B cell (primary cell): Measurements from ENCODE around the gene TGM3. TPM values are rescaled to one million over a fixed set of nuclear protein-coding genes. Genes with fewer than 3 reads are reported as not detected.

Experiments used
- ATAC-seq: fragments of 200-7000 bp; cut with Tn5 transposase; one replicate; pipeline ENCODE4 v1.10.0; 2021; ENCODE audit warnings: low read depth, mild to moderate bottlenecking, moderate number of reproducible peaks, moderate library complexity
- CTCF ChIA-PET: fragments of 350-600 bp; sonication (Branson Sonifier 250); formaldehyde crosslinking; loops from one replicate; lab custom pipeline; 2021; ENCODE audit warnings: antibody characterized with exemption, inconsistent platforms; lab: Charles Lee
- POLR2A ChIA-PET: fragments of 350-600 bp; sonication (Branson Sonifier 250); formaldehyde crosslinking; loops from one replicate; lab custom pipeline; 2021; ENCODE audit warnings: antibody characterized with exemption; lab: Charles Lee
- DNase-seq: peaks from one replicate; pipeline ENCODE4 v3.0.0; 2013
- H2AFZ ChIP-seq: 2 replicates; pipeline ENCODE4 v1.6.1; 2012; ENCODE audit warnings: mild to moderate bottlenecking, low read depth, low read length; ENCODE audit not compliant: insufficient read depth, poor library complexity, severe bottlenecking
- H3K27ac ChIP-seq, 2 donors: 1 replicate in 1 of 2; 2 replicates in 1 of 2; pipeline ENCODE4 v1.5.1; 2012 to 2013; ENCODE audit warnings: low read length in 2 of 2, mild to moderate bottlenecking in 2 of 2, moderate library complexity in 1 of 2
- H3K27me3 ChIP-seq, 4 experiments: fragments of 200-600 bp in 1 of 4; sonication (generic) in 1 of 4; replicated peaks in 1 of 4; 1 replicate in 2 of 4; 2 replicates in 2 of 4; pipeline versions ENCODE4 v1.6.1 to v1.7.0; 2013 to 2016; ENCODE audit warnings: low read length in 3 of 4, mild to moderate bottlenecking in 2 of 4, mixed read lengths in 1 of 4, moderate library complexity in 1 of 4; ENCODE audit not compliant: insufficient read depth in 4 of 4, control insufficient read depth in 3 of 4; ENCODE audit errors: control extremely low read depth in 1 of 4
- H3K36me3 ChIP-seq, 2 experiments: replicated peaks in 1 of 2; 1 replicate in 1 of 2; 2 replicates in 1 of 2; pipeline versions ENCODE4 v1.6.1 to v1.7.1; 2013; ENCODE audit warnings: low read length in 1 of 2; ENCODE audit not compliant: insufficient read depth in 2 of 2, control insufficient read depth in 1 of 2; ENCODE audit errors: control extremely low read depth in 1 of 2, extremely low read depth in 1 of 2
- H3K4me1 ChIP-seq, 2 donors: fragments of 200-600 bp in 1 of 2; sonication (generic) in 1 of 2; 1 replicate in 1 of 2; 2 replicates in 1 of 2; pipeline versions ENCODE4 v1.5.1 to v1.6.1; 2013 to 2017; ENCODE audit warnings: low read length in 2 of 2; ENCODE audit not compliant: control insufficient read depth in 2 of 2, insufficient read depth in 2 of 2
- H3K4me2 ChIP-seq: replicated peaks from 2 replicates; pipeline ENCODE3; 2012; ENCODE audit warnings: mild to moderate bottlenecking, low read depth, low read length; ENCODE audit not compliant: poor library complexity, severe bottlenecking
- H3K4me3 ChIP-seq, 5 experiments: fragments of 200-600 bp in 1 of 5; sonication (generic) in 1 of 5; 1 replicate in 3 of 5; 2 replicates in 2 of 5; pipeline versions ENCODE4 v1.5.1 to v1.7.0; 2011 to 2016; ENCODE audit warnings: low read length in 4 of 5, mild to moderate bottlenecking in 4 of 5, low read depth in 2 of 5, control low read depth in 1 of 5, moderate library complexity in 1 of 5; ENCODE audit not compliant: insufficient read depth in 1 of 5; ENCODE audit errors: control extremely low read depth in 1 of 5, extremely low read depth in 1 of 5
- H3K79me2 ChIP-seq: fragments of 200-600 bp; sonication (generic); one replicate; pipeline ENCODE4 v1.6.0; 2016; ENCODE audit warnings: low read length; ENCODE audit not compliant: control insufficient read depth, insufficient read depth
- H3K9ac ChIP-seq: fragments of 200-600 bp; sonication (generic); 2 replicates; pipeline ENCODE4 v1.6.1; 2017; ENCODE audit warnings: mild to moderate bottlenecking, low read length, moderate library complexity
- H3K9me3 ChIP-seq, 3 donors: one replicate each; pipeline versions ENCODE4 v1.6.1 to v1.7.1; 2013; ENCODE audit warnings: low read length in 2 of 3; ENCODE audit not compliant: control insufficient read depth in 2 of 3, insufficient read depth in 1 of 3; ENCODE audit errors: control extremely low read depth in 1 of 3
- H4K20me1 ChIP-seq: 2 replicates; pipeline ENCODE4 v1.6.0; 2012; ENCODE audit warnings: mild to moderate bottlenecking, low read length; ENCODE audit not compliant: insufficient read depth, control insufficient read depth, poor library complexity, severe bottlenecking
- H3K27ac Mint-ChIP-seq: one replicate; pipeline ENCODE4 v1.8.0; 2021; ENCODE audit warnings: mixed read lengths
- H3K27me3 Mint-ChIP-seq: one replicate; pipeline ENCODE4 v1.8.0; 2021; ENCODE audit warnings: mixed read lengths
- H3K4me1 Mint-ChIP-seq: one replicate; pipeline ENCODE4 v1.8.0; 2021; ENCODE audit warnings: mixed read lengths
- H3K4me3 Mint-ChIP-seq: one replicate; pipeline ENCODE4 v1.8.0; 2021; ENCODE audit warnings: mixed read lengths
- H3K9me3 Mint-ChIP-seq: one replicate; pipeline ENCODE4 v1.8.0; 2022; ENCODE audit warnings: mixed read lengths; ENCODE audit not compliant: insufficient read depth
- EZH2 ChIP-seq: IDR thresholded peaks from 2 replicates; pipeline ENCODE4 v1.6.1; 2012; ENCODE audit warnings: borderline replicate concordance, low read depth, mild to moderate bottlenecking, moderate library complexity, low read length; ENCODE audit not compliant: insufficient read depth, poor library complexity, severe bottlenecking
- WGBS: methylation state at CpG from one replicate; pipeline ENCODE4 v1.1.5; 2013; ENCODE audit warnings: missing lambda C conversion rate; ENCODE audit not compliant: insufficient coverage; 5-methylcytosine and 5-hydroxymethylcytosine counted together
- intact Hi-C: fragments of 100-400 bp; cut with micrococcal nuclease; formaldehyde crosslinking; loops from one replicate; pipeline ENCODE4 v1.10.0; 2022
- polyA plus RNA-seq: library from polyadenylated mRNA; depleted of rRNA; stranded (reverse); fragments of >200 nt; gene quantifications from 2 replicates; pipeline ENCODE4 v1.2.3, GENCODE V29; 2012
- total RNA-seq, 2 donors: library from RNA; stranded (reverse); fragments of 120-200 nt in 1 of 2; gene quantifications; 1 replicate in 1 of 2; 2 replicates in 1 of 2; pipeline versions ENCODE4 v1.2.3 to v1.2.4, GENCODE V29; 2013 to 2022
- TF ChIP-seq, protein P1 (sequence below): fragments of 200-600 bp; IDR thresholded peaks from one replicate; pipeline ENCODE4 v1.8.0; 2022; ENCODE audit warnings: antibody characterized with exemption, mild to moderate bottlenecking

Gene TGM3
- total and polyA plus RNA-seq, 2 donors (not counting 1 experiment from before 2014, with no cell fraction given) = not detected

DNA sequence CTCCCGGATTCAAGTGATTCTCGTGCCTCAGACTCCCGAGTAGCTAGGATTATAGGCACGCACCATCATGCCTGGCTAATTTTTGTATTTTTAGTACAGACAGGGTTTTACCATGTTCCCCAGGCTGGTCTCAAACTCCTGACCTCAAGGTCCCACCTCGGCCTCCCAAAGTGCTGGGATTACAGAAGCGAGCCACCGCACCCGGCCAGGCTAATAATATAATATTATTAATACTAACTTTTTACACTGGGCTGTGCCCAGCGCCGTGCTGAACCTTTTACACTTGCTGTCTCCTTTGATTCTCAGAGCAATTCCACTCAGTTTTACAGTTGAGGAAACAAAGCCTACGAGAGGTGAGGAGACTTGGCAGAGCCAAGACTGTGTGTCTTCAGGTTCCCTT is 2.3 kb upstream of the TGM3 start:
- Histone ChIP-seq H4K20me1 (no peaks in the 10 kb centered on the region), H3K4me1 (peaks cover 13 to 14% of the 10 kb centered on the region in 2 donors), H3K27ac (no peak overlapping the region), H3K79me2 (no peaks in the 10 kb centered on the region), H3K9me3 (no peaks in the 10 kb centered on the region), H3K4me2 (no peak overlapping the region), H3K36me3 (no peaks in the 10 kb centered on the region), H3K9ac (no peak overlapping the region), H2AFZ (no peak overlapping the region), H3K27me3 (no peaks in the 10 kb centered on the region), H3K4me3 (no peak overlapping the region)
- Mint-ChIP-seq H3K4me1 (peaks cover 22% of the 10 kb centered on the region), H3K27me3 (no peaks in the 10 kb centered on the region), H3K4me3 (no peak overlapping the region), H3K27ac (no peak overlapping the region), H3K9me3 (no peaks in the 10 kb centered on the region)
- CTCF ChIA-PET = interaction anchor here (1.6 kb wide), 1 partner anchor 71 kb away, joined by 3 read pairs; no protein-coding TSS in a partner anchor
- intact Hi-C loops = no loop called here
- WGBS = 100% methylated on average over 5 of the region's 11 CpGs
- ATAC-seq (no peak), DNase-seq (no peak)
- TF ChIP-seq, protein P1, sequence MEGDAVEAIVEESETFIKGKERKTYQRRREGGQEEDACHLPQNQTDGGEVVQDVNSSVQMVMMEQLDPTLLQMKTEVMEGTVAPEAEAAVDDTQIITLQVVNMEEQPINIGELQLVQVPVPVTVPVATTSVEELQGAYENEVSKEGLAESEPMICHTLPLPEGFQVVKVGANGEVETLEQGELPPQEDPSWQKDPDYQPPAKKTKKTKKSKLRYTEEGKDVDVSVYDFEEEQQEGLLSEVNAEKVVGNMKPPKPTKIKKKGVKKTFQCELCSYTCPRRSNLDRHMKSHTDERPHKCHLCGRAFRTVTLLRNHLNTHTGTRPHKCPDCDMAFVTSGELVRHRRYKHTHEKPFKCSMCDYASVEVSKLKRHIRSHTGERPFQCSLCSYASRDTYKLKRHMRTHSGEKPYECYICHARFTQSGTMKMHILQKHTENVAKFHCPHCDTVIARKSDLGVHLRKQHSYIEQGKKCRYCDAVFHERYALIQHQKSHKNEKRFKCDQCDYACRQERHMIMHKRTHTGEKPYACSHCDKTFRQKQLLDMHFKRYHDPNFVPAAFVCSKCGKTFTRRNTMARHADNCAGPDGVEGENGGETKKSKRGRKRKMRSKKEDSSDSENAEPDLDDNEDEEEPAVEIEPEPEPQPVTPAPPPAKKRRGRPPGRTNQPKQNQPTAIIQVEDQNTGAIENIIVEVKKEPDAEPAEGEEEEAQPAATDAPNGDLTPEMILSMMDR = no peak
- no peak for TF ChIP-seq EZH2
- POLR2A ChIA-PET = interaction anchor here (0.7 kb wide), 1 partner anchor 13 kb away, joined by 4 read pairs; no protein-coding TSS in a partner anchor

DNA sequence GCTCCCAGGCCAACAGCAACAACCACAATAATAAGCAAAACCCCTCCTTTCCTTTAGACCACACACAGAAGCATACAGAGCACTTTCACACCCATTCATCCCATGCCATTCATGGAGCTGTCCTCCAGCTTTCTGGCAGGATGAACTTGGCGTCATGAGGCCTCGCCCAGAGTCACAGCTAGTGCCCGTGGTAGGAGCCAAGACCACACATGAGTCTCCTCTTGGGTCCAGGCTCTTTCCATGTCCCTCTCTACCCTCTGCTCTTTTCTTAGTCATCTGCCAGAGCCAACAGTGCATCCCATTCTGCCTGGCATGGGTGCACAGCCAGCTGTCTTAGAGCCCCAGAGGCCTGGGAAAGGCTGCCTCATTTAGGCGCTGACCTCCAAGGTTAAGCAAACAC is 1.8 kb upstream of the TGM3 start:
- CTCF ChIA-PET = interaction anchor here (1.6 kb wide), 1 partner anchor 72 kb away, joined by 3 read pairs; no protein-coding TSS in a partner anchor
- Histone ChIP-seq H3K27ac (no peak overlapping the region), H3K4me2 (no peak overlapping the region), H3K9ac (no peak overlapping the region), H3K27me3 (no peaks in the 10 kb centered on the region), H3K9me3 (no peaks in the 10 kb centered on the region), H3K79me2 (no peaks in the 10 kb centered on the region), H3K36me3 (no peaks in the 10 kb centered on the region), H3K4me3 (no peak overlapping the region), H3K4me1 (peaks cover 11% of the 10 kb centered on the region in 2 donors), H4K20me1 (no peaks in the 10 kb centered on the region), H2AFZ (no peak overlapping the region)
- DNase-seq (no peak), ATAC-seq (no peak)
- no peak for TF ChIP-seq EZH2
- TF ChIP-seq, protein P1 = no peak
- intact Hi-C loops = no loop called here
- POLR2A ChIA-PET = interaction anchor here (0.7 kb wide), 1 partner anchor 13 kb away, joined by 4 read pairs; no protein-coding TSS in a partner anchor
- Mint-ChIP-seq H3K4me1 (peaks cover 18% of the 10 kb centered on the region), H3K9me3 (no peaks in the 10 kb centered on the region), H3K27ac (no peak overlapping the region), H3K27me3 (no peaks in the 10 kb centered on the region), H3K4me3 (no peak overlapping the region)
- WGBS = 100% methylated on average over 3 of the region's 4 CpGs
